Measurements from ENCODE around the gene MGMT. TPM values are rescaled to one million over a fixed set of nuclear protein-coding genes. Genes with fewer than 3 reads are reported as not detected.

Gene MGMT
- total RNA-seq, 6 experiments from 2014 or later, result 36.5 to 53.4 (median 42.3) TPM

DNA sequence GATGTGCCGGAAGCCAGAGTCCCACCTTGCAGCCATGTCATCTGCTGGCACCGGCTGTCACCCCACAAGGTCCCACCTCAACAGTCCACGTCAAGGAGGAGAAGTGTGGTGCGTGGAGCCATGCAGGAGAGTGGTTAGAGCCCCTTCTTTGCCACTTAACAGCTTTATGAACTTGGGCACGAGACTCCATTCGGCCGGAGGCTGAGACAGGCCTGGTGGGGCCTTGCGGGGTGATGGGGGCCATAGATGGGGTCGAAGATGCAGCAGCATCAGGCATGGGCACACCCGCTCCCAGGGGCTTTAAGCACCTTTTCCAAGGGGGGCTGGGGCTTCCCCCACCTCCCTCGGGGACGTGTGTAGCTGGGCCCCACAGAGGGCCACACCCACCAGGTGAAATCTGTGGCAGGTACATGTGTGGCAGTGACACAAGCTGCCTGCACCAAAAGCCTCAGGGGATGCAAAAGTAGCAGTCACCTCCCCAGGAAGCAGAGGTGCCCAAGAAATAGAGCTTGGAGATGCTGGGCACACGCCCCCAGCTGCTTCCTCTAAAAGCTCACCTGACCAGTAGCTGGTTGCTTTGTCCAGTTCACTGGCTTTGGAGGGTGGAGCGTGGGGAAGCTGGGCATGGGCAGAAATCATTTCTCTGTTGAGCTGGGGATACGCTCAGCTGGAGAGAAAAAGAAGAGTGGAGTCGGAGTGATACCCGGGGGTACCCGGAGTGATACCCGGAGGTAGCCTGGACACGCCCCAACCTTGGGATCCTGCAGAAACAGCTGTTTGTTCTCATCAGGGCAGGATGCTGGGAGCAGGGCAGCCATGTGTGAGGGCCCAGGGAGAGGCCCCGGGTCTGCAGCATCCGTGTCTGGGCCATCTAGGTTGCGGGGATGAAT lies 297.2 kb downstream of the MGMT start:
- H3K36me3 ChIP-seq, result peaks cover 0 to 15% (median 0%) of the 10 kb centered on the region in 4 donors
- H3K27ac ChIP-seq, result no peak overlapping the region
- intact Hi-C loops (cut with DNase I), result no loop called here
- 100% methylated on average over 7 of the region's 23 CpGs for WGBS (ENCODE audit: insufficient coverage, low coverage, low lambda C conversion rate, missing lambda C conversion rate)
- H3K4me1 ChIP-seq, result no peaks in the 10 kb centered on the region
- DNase-seq, result peak in 2 of 3 donors; percentile 25 to 32
- TF ChIP-seq POLR2A (IDR thresholded peaks at IDR 0.05) (no peak), CTCF (IDR thresholded peaks at IDR 0.05) (no peak)
- ATAC-seq, result no peak
- no peaks in the 10 kb centered on the region for H3K9me3 ChIP-seq
- H3K27me3 ChIP-seq, result no peaks in the 10 kb centered on the region
- H3K4me3 ChIP-seq, result no peak overlapping the region

GRCh38 chr10:129764901-129765663 lies 298.0 kb downstream of the MGMT start:
- DNase-seq, result peak in 1 of 3 donors; percentile 22
- Histone ChIP-seq H3K4me3 (no peak overlapping the region), H3K27me3 (no peaks in the 10 kb centered on the region), H3K27ac (no peak overlapping the region), H3K36me3 (peaks cover 0 to 15% (median 0%) of the 10 kb centered on the region in 4 donors), H3K9me3 (no peaks in the 10 kb centered on the region), H3K4me1 (no peaks in the 10 kb centered on the region)
- TF ChIP-seq POLR2A (IDR thresholded peaks at IDR 0.05), result no peak
- intact Hi-C loops (cut with DNase I), result no loop called here
- 90% methylated on average over 5 of the region's 13 CpGs for WGBS (ENCODE audit: insufficient coverage, low coverage, low lambda C conversion rate, missing lambda C conversion rate)
- no peak for ATAC-seq

GRCh38 chr10:129765664-129766550 lies 298.9 kb downstream of the MGMT start:
- no peak for TF ChIP-seq CTCF (IDR thresholded peaks at IDR 0.05)
- intact Hi-C loops (cut with DNase I), result no loop called here
- Histone ChIP-seq H3K4me1 (no peaks in the 10 kb centered on the region), H3K4me3 (no peak overlapping the region), H3K36me3 (peaks cover 0 to 15% (median 0%) of the 10 kb centered on the region in 4 donors), H3K27ac (no peak overlapping the region), H3K27me3 (no peaks in the 10 kb centered on the region), H3K9me3 (no peaks in the 10 kb centered on the region)
- ATAC-seq (no peak), DNase-seq (peak in 2 of 3 donors; percentile 34 to 40)
- WGBS (ENCODE audit: insufficient coverage, low coverage, low lambda C conversion rate, missing lambda C conversion rate), result 99% methylated on average over 13 of the region's 25 CpGs

GRCh38 chr10:129766611-129767550 lies 299.8 kb downstream of the MGMT start:
- ATAC-seq, result no peak
- H3K27me3 ChIP-seq, result no peaks in the 10 kb centered on the region
- H3K4me3 ChIP-seq, result no peak overlapping the region
- H3K36me3 ChIP-seq, result peaks cover 0 to 10% (median 0%) of the 10 kb centered on the region in 4 donors
- WGBS (ENCODE audit: insufficient coverage, low coverage, low lambda C conversion rate, missing lambda C conversion rate), result 93% methylated on average over 10 of the region's 25 CpGs
- intact Hi-C loops (cut with DNase I), result no loop called here
- H3K9me3 ChIP-seq, result no peaks in the 10 kb centered on the region
- H3K27ac ChIP-seq, result no peak overlapping the region
- TF ChIP-seq POLR2A (IDR thresholded peaks at IDR 0.05) (no peak), CTCF (IDR thresholded peaks at IDR 0.05) (no peak)
- DNase-seq, result peak in 2 of 3 donors; percentile 36 to 52
- no peaks in the 10 kb centered on the region for H3K4me1 ChIP-seq
